Activated effector memory CD4-positive, alpha-beta T cell treated with anti-CD3 and anti-CD28 coated beads, Interleukin-2, amount 50 U/mL, for 16 hours (primary cell): ENCODE results near the gene VSIG1.
A peak's percentile ranks its signal among the peaks of the same experiment; 100 is the strongest.

ENCODE experiments used
- DNase-seq: peaks from one replicate; pipeline ENCODE4 v3.0.0-alpha.2; 2020

The VSIG1 gene

DNA sequence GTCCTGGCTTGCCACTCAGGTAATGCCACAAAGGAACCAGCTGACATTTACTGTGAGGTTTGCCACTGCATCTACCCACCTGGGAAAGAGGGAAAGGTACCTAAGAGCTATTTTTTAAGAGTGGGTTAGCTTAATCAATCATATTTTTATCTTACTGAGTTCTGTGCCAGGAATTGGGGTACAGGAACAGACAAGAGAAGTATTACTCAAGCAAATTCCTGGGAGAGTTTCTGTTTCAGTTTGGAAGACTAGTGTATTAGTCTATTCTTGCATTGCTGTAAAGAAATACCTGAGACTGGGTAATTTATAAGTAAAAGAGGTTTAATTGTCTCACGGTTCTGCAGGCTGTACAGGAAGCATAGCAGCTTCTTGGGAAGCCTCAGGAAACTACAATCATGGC, 23.3 kb downstream of the VSIG1 start:
- no peak for DNase-seq

DNA sequence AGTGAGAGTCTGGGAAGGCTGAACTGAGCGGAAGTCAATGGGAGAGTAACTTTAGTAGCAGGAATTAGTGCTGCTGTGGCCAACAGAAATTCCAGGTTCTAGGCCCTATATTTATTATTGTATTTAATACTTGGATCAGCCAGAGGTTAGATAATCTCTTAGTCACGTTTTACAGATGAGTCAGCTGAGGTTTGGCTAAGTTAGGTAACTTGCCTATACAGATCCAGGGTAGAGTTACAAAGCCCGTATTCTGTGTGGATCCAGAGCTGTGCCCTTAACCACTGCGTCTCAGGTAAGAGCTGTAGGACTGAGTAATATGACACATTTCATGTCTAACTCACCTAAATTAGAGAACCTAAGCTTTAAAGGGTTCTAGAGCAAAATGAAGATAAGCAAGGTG, 26.0 kb downstream of the VSIG1 start:
- DNase-seq: no peak

DNA sequence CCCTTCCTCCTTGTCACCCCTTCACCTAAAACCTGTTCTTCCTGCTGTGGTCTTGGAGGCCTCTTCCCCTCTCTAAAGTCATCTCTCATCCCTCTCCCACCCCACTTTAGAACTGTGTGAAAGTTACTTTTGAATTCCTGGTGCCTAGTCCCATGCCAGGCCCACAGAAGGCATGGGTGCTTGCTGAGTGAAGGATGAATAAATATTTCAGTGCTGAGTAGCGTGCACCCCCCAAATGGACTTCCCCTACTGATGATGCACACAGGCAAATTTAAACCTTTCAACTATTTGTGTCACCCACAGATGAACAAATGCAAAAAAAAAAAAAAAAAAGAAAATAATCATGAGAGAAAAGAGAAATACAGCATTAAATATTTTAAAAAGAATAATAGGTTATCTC, 26.7 kb downstream of the VSIG1 start:
- DNase-seq: no peak

DNA sequence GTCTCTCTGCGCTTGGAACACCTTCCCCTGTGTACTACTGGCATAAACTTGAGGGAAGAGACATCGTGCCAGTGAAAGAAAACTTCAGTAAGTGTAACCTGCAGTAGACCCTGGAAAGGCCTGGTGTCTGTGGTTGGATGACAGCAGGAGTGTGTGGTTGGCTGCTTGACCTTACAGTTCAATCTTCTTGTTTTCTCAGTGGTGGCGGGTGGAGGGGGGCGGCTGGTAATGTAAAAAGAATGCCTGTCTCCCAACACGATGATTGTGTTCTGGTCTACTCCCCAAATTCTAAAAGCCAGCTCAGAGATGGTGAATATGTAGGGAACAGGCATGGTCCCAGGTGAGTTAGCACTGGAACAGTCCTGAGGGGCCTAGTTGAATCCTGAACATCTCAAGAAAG, 27.9 kb downstream of the VSIG1 start:
- DNase-seq: no peak

DNA sequence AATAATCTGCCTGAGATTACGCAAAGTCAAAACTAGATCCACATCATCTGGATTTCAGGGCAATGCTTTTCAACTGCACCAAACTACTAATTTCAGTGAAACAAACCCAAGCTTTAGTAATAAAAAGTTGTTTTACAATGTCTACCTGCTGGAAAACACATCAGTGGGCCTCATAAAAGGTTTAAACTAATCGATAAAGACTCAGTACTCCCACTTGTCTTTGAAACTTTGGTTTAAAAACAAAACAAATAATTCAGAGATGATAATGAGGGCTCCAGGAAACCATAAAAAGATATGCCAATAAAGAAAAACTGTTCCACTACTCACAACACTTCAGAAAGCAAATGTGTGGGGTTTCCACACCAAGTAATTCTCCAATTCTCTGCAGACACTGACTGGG, 36.2 kb downstream of the VSIG1 start:
- no peak for DNase-seq

DNA sequence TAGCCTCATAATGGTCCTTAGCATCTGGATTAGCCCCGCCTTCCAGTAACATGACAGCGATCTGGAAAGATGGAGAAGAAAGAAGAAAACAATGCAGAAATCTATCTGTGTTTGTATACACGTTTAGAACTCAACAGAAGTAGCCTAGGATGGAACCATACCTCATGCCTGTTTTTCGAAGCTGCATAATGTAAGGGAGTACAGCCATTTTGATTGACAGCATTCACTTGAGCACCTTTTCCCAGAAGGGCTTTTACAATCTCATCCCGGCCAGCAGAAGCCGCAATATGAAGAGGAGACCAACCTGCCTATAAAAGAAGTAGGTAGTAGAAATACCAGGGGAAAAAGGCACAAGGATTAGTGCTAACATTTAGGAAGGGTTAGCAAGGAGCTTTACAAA, 42.9 kb downstream of the VSIG1 start:
- DNase-seq: no peak

DNA sequence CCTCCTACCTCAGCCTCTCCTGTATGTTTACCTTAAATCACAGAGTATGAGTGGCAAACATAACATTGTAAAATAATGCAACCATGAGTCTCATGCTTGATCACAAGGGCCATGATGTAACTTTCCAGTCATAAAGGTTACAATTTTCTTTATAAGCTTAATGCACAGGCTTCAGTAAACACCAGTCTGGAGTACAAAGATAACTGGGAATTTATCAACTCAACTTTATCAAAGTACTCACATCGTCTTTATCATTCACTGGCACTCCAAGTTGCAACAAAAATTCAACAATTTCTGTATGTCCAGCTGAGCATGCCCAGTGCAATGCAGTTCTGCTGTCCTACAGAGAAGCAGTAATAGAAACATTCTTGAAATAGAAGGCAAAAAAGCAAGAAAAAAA, 43.6 kb downstream of the VSIG1 start:
- no peak for DNase-seq

DNA sequence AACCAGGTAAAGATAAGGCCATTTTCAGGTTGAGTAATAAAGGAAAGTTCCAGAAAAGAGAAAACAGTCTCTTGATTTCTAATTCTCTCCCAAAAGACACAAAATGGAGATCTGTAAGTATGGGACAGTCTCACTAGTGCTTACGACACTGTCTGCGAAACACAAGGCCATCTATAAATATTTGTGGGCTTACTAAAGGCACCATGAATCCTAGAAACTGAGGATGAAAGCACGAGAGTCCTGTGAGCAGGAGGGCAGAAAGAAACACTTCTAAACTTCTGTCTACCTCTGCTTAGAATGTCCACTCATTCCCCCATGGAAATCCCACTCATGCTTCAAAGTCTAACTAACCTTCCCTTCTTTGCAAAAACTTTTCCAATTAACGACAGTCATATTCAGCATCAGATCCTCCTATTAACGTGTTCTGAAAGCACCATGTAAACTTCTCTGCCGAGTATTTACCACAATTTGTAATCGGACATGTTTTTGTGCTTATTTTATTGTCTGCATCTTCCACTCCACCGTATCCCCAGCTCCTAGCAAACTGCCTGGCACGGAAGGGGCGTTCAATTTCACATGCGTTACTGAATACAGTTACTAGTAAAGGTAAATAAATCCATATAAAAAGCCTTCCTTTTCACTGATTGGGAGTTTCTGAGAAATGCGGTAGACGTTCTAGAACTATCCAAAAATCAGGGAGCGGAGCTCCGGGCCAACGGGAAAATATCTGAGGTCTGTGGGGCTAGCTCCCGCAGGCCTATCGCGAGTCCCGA, 45.8 kb downstream of the VSIG1 start:
- DNase-seq: no peak

DNA sequence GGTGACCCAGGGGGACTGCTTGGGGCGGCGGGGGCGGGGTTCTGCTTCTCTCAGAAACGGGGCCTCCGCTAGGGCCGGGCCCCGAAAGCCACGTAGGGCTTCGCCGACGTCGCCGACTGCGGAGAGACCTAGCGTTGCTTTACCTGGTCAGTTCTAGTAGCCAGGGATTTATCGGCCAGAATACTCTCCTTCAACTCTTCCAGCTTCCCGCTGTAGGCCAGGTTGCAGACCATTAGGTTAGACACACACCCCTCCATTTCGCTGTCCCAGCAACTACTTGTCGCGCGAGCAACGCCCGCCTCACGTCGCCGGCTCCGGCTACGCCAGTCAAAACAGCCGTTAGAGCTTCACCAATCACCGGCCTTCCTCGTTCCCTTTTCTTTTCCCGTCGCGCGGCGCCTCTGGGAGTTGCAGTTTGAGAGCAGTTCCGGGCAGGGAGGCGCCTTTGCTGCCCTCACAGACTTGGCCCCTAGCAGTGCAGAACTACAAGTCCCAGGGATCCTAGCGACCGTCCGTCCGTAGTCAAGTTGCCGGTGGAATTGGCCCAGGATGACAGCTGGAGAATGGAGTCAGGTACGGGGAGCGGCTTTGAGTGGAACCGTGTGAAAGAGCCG, 46.5 kb downstream of the VSIG1 start, which contains the start of the genes ATG4A and PSMD10:
TSS of gene ATG4A (plus strand) at position 515 of the 614 bp plus-strand sequence. CDS start at position 564, 49 bp downstream.
TSS of gene PSMD10 (minus strand) at position 279 of the 614 bp plus-strand sequence. CDS start at position 257, 22 bp downstream.
- peak; percentile 95 for DNase-seq

DNA sequence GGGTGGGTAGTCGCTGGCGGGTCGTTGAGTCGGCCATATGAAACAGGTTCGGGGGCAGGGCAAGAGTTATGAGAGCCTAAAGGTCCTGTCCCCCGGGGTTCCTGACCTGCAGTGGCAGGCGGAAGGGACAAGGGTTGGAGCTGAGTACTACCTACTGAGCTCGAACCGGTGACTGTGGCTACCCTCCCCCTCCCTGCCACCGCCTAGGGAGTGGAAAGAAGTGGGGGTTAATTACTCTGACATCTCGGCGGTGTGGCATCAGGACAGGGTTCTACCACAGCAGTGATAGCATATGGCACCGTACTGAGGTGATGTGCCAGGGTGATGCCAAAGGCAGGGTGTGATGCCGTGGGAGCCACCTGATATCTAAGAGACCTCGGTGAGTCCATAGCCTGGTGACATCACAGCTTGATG, 47.0 kb downstream of the VSIG1 start:
- no peak for DNase-seq

DNA sequence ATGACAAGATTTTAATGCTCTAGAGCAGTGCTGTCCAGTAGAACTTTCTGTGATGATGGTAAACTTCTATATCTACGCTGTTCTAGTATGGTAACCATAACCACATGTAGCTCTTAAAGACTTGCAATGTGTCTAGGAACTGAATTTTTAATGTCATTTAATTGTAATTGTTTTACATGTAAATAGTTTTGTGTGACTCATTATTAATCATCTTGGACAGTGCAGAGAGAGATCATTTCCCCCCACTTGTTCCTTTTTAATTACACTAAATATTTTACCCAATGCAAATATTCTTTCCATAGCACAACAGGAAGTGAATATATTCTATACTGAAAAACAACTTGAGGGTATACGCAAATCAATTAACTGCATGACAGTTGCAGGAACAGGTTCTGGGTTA, 52.5 kb downstream of the VSIG1 start:
- DNase-seq: no peak

DNA sequence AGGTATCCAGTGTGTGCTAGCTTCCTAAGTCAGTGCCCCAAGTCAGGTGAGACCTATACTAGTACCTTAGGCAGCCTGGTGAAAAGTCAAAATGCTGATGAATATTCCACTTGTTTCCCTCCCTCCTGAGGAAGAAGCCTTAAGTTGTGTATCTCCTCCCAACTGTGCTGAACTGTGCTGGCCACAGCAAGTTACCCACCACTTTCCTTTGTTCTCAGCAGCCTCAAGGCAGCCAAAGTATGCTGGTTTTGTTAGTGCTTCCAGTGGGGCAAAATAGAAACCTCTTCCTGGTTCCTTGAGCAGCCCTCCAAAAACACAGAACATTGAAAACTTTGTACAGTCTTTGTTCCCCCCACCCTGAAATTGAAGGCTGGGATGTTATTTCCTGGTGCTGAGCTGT, 60.6 kb downstream of the VSIG1 start:
- no peak for DNase-seq

DNA sequence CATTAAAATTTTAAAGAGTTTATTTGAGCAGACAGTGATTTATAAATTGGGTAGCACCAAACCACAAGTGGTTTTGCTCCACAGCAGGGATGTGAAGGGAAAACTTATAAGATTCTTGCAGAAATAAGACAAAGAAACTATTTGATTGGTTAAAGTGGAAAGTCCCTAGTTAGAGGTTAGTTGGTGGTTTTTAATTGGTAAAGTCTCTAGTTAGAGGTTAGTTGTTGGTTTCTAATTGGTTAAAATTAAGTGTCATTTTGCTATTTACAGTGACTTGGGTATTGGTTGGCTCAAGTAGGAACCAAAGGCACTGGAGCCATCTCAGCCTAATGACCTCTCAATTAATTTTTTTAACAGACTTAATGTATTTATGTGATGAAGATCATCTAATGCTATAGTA, 69.7 kb downstream of the VSIG1 start:
- DNase-seq: no peak

DNA sequence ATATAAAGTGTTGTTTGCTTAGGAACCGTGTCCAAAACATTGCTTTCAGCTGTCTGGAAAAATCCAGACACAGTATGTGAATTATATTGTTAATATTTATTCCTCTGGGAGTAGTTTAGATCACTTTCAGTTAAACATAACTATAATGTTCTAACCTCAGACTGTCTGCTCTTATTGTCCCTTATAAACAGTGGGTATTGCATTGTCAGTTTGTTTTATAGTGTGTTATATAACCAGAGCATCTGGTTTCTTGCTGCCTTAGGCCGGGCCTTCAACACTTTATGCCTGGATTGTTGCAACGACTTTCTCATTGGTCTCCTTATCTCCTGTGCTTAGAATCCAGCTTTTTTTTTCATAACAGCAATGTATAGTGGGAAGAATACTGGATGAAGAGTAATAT, 73.1 kb downstream of the VSIG1 start:
- DNase-seq: no peak

DNA sequence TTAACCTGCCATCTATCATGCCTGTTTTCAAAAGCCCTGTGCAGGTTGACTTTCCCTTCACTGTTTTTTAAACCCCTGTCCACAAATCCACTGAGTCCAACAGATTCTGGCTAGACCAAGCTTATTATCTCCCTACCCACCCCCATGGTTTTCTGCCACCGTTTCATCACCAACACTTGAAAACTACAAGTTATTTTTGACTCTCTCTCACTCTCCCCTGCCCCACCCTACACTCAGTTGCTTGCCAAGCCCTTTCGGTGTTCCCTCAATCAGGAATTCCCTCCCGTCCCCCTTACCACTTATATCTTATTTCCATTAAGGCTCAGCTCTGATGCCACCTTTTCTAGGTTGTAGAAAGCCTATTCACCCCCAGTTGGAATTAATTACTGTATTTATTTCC, 76.4 kb downstream of the VSIG1 start:
- no peak for DNase-seq

DNA sequence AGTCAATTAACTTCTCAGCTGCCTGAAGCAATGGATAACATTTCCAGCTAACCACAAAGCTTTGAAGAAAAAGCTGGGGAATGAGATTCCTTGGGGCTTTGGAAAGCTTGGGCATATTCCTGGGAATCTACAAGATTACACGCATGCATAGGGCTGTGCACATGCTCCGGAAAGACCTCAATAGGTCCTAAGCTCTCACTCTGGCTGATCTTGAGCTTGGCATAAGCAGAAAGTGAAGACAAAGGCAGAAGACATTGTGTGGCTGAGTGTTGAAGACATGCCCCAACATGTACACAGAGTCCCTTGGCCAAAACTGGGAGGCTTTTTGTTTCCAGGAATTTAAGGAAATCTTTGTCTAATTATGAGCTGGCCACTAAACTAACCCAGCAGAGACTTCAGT, 77.9 kb downstream of the VSIG1 start:
- no peak for DNase-seq

DNA sequence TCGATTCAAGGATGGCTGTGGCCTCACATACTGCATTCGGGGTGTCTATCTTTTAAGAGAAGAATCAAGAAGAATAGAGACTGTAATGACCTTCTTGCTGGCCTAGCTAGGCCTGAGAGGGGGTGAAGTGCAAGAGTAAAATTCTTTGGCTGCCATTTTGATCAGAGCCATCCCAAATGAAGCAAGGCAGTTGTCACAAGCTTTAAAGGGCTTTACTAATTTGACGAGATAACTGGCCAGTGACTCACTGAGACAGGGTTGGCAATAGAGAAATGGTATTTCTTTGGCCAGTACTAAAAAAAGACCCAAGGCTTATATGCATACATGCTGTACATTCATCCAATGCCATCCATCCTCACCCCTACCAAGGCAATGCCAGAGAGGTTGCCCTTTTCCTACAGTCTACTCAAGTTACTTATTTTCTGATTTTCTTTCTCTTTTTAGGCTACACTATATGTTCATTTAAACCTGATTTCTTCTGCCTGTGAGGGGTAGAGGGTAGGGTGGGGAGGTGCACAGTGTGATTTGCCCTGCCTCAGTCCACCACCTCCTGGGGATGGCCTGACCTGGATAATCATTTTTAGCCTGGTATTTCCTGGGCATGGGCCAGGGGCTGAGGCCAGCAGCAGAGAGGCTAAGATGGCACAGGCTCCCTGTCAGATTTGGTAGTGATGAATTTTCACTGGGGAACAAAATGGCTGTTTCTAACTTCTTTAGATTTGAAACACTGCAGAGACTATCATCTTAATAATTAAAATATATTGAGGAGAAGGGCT, 78.9 kb downstream of the VSIG1 start:
- DNase-seq: no peak

DNA sequence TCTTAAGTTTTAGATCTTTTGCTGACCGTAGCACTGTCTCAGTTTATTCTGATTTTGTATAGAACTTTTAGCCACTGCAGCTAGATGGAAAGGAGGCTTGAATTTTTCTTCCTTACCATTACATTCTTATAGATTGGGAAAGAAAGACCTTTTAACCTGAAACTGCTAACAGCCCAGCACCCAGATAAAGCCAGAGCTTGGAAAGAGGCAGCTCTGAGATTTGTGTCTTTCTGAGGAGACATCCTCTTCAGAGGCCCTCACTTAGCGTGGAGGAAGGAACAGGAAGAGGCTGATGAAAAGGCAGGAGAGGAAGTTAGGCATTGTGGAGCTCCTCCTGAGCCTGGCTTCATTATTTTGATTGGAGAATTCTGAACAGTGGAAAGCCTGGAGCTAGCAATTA, 81.8 kb downstream of the VSIG1 start:
- DNase-seq: no peak

DNA sequence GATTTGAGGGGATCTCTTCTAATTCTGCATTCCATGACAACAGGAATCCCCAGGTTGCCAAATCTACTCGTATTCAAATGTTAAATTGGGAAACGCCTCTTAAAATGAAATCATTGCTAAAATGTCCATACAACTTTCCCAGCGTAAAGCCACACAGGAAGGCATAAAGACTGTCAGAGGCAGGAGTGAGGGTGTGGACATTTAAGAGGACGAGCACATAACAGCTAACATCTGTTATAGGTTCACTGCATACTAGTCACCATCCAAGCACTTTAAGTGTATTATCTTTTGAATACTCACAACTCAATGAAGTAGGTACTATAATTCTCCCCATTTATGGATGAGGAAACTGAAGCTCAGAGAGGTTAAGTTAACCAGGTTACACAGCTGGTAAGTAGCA, 82.3 kb downstream of the VSIG1 start:
- DNase-seq: no peak
